ENCODE measurements around the gene TBC1D3H. TPM values are rescaled to one million over a fixed set of nuclear protein-coding genes. Genes with fewer than 3 reads are reported as not detected.
"Not testable (repeated sequence)": the region's sequence is repeated elsewhere in the genome, so short reads cannot be mapped to it uniquely, and the experiment has no call there.

The TBC1D3H gene
- polyA plus RNA-seq (2013, experiment 1 of 2; ENCODE audit: insufficient read length): not detected
- not detected for polyA plus RNA-seq (2013, experiment 2 of 2; ENCODE audit: insufficient read length)

DNA sequence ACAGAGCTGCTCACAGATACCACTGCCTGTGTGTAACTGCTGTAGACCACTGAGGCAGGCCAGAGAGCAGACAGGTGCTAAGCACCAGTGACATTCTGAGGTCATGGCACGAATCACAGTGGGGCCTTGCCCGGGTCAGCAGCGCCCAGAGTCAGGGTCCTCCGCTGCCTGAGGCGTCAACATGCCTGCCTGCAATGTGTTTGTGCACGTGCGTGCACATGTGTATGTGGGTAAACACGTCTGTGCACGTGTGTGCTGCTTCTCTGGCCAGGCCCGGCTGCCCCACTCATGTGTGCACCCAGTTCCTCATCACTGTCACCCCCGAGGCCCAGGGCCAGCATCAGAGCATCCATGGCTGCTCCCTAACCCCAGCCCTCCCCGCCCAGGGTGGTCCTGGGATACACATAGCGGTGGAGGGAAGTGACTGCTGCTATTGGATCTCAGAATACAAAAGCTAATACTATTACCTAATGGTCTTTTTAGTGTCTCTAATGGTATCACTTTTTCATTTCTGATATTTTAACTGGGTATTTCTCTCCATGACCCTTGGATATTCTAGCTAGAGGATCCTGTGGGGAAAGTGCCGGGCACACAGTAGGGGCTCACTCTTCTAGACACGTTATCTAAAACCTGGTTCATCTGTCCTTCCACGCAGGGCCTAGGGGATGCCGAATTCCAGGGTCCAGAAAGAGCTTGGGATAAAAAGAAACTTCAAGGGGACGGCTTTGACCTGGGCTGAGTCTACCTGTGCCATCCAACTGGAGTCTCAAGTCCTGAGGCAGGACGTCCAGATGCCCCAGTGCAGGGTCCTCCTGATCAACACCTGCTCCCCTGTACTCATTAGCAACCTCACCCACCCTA, at the start of gene TBC1D3H:
Gene TBC1D3H (minus strand): TSS at position 51 of the 861 bp plus-strand sequence. CDS start 1,540 bp downstream, outside the sequence.
- DNase-seq: not testable (repeated sequence)

DNA sequence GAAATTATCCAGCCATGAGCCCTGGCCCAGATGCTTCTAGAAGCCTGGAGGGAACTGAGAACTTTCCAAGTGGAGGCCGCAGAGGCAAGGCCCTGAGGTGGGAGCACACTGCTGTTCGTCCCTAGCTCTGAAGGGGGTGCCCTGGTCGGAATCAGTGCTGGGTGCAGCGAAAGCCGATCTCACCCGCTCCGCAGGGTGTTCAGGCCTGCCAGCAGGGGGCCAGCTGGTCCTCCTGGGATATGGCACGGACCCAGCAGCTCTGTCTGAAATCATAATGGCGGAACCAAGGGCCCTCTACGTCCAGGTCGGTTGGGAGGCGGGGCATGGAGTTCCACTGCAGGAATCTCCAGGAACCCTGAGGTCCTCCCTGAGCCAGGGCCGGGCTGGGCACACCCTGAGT, 40.7 kb upstream of the TBC1D3H start:
- not testable (repeated sequence) for DNase-seq

DNA sequence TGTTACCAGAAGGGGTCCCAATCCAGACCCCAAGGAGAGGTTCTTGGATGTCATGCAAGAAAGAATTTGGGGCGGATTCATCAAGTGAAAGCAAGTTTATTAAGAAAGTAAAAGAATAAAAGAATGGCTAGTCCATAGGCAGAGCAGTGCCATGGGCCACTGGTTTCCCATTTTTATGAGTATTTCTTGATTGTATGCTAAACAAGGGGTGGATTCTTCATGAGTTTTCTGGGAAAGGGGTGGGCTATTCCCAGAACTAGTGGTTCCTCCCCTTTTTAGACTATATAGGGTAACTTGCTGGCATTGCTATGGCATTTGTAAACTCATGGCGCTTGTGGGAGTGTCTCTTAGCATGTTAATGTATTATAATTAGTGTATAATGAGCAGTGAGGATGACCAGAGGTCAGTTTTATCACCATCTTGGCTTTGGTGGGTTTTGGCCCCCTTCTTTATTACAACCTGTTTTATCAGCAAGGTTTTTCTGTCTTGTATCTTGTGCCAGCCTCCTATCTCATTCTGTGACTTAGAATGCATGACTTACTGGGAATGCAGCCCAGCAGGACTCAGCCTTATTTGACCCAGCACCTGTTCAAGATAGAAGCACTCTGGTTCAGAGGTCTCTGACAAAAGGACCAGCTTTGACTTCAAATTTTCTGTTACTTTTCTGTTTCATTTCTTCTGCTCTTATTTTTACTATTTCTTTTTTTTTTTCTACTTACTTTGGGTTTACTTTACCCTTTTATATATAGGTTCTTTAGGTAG, 27.1 kb upstream of the TBC1D3H start:
- DNase-seq: not testable (repeated sequence)

DNA sequence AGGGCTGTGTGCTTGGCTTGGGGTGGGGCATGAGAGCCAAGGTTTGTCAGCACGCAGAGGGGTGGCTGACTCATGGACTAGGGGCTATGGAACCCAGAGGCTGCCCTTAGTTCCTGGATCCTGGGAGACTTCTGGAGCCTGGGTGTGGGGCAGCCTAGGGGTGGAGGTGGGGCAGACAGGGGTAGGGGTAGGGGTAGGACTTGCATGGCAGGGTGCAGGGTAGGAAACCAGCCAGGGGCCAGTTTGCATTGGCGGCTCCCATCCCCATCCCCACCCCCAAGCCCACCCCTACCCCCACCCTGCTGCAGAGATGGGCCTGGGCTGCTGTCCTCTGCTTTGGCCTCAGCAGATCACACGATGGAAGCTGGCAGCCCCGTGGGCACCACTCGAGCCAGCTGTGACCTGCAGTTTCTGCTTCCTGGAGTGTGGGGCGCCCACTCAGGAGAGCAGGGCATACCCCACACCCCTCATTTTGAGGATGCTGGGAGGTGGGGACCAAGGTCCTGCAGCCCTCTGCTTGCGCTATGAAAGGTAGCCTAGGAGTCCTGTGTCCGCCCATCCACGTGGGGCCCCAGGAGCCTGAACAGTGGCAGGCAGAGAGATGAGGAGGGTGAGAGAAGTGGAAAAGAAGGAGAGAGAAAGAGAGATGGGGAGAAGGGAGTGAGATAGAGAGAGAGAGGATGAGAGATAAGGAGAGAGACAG, 2.9 kb upstream of the TBC1D3H start:
- not testable (repeated sequence) for DNase-seq

DNA sequence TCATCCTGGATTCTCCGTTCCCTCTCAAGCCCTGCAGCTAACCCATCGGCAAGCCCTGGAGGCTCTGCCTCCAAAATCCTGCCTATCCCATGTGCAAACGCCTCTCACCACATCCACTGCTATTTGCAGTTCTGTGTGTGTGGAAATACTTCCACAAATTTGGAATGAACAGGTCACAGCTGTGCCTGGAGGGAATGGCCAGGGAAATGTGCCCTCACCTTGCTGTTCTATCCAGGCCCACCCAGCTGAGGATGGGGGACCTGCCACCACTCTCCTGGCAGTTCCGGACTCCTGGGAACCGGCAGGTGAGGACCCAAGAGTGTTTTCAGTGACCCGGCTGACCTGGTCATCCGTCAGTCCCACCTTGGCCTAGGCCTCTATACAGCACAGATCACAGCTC, 12.3 kb downstream of the TBC1D3H start:
- not testable (repeated sequence) for DNase-seq

DNA sequence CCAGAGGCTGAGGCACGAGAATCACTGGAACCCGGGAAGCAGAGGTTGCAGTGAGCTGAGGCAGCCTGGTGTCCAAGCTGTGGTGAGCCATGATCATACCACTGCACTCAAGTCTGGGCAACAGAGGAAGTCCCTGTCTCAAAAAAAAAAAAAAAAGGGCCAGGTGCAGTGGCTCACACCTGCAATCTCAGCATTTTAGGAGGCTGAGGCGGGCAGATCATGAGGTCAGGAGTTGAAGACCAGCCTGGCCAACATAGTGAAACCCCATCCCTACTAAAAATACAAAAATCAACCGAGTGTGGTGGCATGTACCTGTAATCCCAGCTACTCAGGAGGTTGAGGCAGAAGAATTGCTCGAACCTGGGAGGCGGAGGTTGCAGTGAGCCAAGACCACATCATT, 25.7 kb downstream of the TBC1D3H start:
- DNase-seq: not testable (repeated sequence)
